ENCODE results near the gene SF3B2. TPM values are rescaled to one million over a fixed set of nuclear protein-coding genes. Genes with fewer than 3 reads are reported as not detected.
A peak's percentile ranks its signal among the peaks of the same experiment; 100 is the strongest.
"Not testable (repeated sequence)": the region's sequence is repeated elsewhere in the genome, so short reads cannot be mapped to it uniquely, and the experiment has no call there.

Gene SF3B2
- total and polyA plus RNA-seq, 8 donors: 122 to 233 (median 211) TPM

DNA sequence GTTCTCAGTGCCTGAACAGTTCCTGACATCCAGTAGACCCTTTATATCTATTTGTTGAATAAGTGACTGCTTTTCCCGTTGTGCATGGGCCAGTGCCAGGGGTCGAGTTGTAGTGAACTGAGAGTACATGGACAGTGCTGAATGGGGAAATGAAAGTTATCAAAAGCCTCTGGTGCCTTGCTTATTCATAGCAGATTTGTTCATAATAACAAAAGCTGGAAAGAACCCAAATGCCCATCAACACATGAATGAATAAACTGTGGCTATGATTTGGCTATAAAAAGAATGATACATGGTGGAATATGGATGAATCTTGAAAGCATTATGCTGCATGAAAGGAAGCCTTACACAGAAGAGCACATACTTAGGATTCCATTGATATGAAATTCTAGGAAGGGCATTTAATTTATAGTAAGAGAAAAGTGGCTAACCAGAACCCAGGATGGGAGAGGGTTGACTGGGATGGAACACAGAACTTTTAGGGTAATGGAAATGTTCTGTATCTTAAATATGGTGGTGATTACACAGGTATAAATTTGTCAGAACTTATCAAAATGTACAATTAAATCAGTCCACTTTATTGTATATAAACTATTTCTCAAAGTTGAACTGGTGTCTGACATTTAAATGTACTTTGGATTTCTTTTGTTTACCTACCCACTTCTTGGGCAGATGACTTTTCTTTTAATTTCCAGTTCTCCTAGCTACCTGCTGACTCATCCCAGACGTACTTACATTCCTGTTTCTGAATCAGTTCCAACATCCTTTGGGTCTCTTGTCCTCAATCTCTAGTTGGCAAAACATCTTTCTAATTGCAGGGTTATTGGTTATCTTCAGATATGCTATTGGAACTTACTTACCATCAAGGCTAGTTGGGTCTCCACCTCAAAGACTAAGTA, 60.7 kb downstream of the SF3B2 start:
- Histone ChIP-seq H3K27me3 (no peaks in the 10 kb centered on the region), H3K4me3 (no peak overlapping the region), H3K36me3 (no peaks in the 10 kb centered on the region), H3K27ac (peak overlapping the region; percentile 27 to 38), H3K4me1 (peaks cover 19 to 57% of the 10 kb centered on the region in 2 donors), H3K9me3 (no peaks in the 10 kb centered on the region)
- intact Hi-C loops (cut with DNase I): no loop called here
- TF ChIP-seq, protein P1, sequence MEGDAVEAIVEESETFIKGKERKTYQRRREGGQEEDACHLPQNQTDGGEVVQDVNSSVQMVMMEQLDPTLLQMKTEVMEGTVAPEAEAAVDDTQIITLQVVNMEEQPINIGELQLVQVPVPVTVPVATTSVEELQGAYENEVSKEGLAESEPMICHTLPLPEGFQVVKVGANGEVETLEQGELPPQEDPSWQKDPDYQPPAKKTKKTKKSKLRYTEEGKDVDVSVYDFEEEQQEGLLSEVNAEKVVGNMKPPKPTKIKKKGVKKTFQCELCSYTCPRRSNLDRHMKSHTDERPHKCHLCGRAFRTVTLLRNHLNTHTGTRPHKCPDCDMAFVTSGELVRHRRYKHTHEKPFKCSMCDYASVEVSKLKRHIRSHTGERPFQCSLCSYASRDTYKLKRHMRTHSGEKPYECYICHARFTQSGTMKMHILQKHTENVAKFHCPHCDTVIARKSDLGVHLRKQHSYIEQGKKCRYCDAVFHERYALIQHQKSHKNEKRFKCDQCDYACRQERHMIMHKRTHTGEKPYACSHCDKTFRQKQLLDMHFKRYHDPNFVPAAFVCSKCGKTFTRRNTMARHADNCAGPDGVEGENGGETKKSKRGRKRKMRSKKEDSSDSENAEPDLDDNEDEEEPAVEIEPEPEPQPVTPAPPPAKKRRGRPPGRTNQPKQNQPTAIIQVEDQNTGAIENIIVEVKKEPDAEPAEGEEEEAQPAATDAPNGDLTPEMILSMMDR (IDR thresholded peaks at IDR 0.05): no peak
- ATAC-seq: peak; percentile 64
- DNase-seq: no peak

DNA sequence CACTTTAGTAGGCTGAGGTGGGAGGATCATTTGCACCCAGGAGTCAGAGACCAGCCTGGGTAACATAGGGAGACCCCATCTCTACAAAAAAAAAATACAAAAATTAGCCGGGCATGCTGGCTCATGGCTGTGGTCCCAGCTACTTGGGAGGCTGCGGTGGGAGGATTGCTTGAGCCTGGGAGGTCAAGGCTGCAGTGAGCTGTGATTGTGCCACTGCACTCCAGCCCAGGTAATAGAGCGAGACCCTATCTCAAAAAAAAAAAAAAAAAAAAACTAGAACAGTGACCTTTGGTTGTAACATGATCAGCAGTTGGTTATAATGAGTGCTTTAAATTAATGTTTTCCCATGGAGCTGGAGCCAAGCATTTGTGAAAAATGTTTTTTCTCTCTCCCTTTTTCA, 62.8 kb downstream of the SF3B2 start:
- H3K27me3 ChIP-seq; H3K9me3 ChIP-seq; ATAC-seq; H3K36me3 ChIP-seq; DNase-seq; H3K4me3 ChIP-seq; intact Hi-C loops (cut with DNase I): not testable (repeated sequence)
- H3K27ac ChIP-seq: peak overlapping the region in 1 of 2 donors; percentile 33
- H3K4me1 ChIP-seq: peaks cover 32 to 76% of the 10 kb centered on the region in 2 donors

DNA sequence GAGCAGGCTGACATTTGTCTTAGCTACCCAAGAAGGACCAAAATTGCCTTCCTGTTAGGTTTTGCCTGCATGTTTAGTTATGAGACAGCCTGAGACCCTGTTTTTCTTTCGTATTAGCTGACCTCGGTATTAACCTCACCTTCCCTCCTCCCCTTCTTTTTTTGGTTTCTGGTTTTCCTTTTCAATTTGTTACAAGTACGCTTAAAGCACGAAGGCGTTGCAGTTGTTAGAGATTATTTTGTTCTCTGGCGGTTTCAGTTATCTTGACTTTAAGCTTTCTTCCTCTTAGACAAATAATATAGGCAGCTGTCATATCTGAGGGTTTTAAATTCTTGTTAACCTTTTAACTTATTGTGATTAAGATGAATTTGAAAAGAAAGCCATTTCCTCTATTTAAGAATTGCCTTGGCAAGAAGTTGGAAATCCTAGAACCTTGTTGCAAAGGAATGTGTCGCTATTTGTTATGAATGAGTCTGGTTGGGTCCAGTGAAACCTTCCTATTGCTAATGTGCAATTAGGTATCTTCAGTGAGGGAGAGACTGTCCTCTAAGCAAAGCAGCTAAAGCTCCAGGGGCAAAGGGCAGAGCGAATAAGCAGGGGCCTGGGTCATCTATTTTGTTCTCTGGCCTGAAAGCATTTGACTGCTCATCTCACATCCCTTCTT, 63.6 kb downstream of the SF3B2 start:
- intact Hi-C loops (cut with DNase I): no loop called here
- H3K9me3 ChIP-seq: no peaks in the 10 kb centered on the region
- H3K4me3 ChIP-seq: no peak overlapping the region
- no peaks in the 10 kb centered on the region for H3K27me3 ChIP-seq
- H3K27ac ChIP-seq: peak overlapping the region; percentile 33 to 46
- no peaks in the 10 kb centered on the region for H3K36me3 ChIP-seq
- ATAC-seq (peak; percentile 16), DNase-seq (no peak)
- H3K4me1 ChIP-seq: peaks cover 33 to 76% of the 10 kb centered on the region in 2 donors
- TF ChIP-seq, protein P1 (IDR thresholded peaks at IDR 0.05): no peak

DNA sequence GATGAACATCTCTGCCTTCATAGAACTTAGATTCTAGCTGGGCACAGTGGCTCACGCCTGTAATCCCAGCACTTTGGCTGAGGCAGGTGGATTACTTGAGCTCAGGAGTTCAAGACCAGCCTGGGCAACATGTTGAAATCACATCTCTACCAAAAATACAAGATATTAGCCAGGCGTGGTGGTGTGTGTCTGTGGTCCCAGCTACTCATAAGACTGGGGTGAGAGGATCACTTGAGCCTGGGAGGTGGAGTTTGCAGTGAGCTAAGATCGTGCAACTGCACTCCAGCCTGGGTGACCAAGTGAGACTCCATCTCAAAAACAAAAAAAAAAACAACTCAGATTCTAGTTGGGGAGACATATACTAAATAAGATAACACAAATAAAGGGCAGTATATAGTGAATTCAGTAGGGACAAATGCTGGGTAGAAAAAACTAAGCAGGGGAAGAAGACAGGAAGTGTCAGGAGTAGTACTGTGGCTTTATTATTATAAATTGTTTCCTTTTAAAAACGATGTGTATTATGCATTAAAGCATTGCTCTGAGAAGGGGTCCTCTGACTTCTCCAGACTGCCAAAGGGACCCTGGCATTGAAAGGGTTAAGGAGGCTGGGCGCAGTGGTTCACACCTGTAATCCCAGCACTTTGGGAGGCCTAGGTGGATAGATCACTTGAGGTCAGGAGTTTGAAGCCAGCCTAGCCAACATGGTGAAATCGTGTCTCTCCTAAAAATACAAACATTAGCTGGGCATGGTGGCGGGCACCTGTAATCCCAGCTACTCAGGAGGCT, 64.6 kb downstream of the SF3B2 start:
- DNase-seq (no peak), ATAC-seq (no peak)
- Histone ChIP-seq H3K4me1 (peaks cover 33 to 72% of the 10 kb centered on the region in 2 donors), H3K27me3 (no peaks in the 10 kb centered on the region), H3K27ac (peak overlapping the region in 1 of 2 donors; percentile 46), H3K9me3 (no peaks in the 10 kb centered on the region), H3K36me3 (no peaks in the 10 kb centered on the region), H3K4me3 (no peak overlapping the region)
- TF ChIP-seq, protein P1 (IDR thresholded peaks at IDR 0.05): no peak
- intact Hi-C loops (cut with DNase I): no loop called here

DNA sequence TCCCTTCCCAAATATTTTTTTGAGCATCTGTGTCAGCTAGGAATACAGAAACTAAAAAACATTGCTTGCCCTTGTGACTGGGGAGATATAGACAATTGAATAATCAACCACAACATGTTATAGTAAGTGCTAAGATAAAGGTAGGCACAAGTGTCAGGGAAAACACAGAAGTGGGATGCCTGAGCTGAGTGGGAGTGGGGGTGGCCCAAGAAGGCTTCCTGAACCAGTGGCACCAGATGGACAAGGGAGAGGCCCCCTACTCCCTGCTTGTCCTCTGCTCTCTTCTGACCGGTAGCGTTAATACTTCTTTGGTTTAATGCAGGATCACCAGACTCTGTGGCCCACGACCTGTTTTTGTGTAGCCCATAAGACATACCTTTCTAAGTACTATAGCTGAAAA, 66.7 kb downstream of the SF3B2 start:
- ATAC-seq (no peak), DNase-seq (no peak)
- Histone ChIP-seq H3K36me3 (no peaks in the 10 kb centered on the region), H3K27me3 (no peaks in the 10 kb centered on the region), H3K4me1 (peaks cover 14 to 51% of the 10 kb centered on the region in 2 donors), H3K27ac (peak overlapping the region in 1 of 2 donors; percentile 13), H3K4me3 (no peak overlapping the region), H3K9me3 (no peaks in the 10 kb centered on the region)
- TF ChIP-seq, protein P1 (IDR thresholded peaks at IDR 0.05): no peak
- intact Hi-C loops (cut with DNase I): no loop called here

Other genes starting within 250 kb of the SF3B2 start
- gene SNX32, start 218.4 kb upstream of the SF3B2 start, total RNA-seq: 1 to 10 TPM in 1 of 2 donors, under 1 TPM in 1; 0.24 to 1.9 TPM
- 1 to 10 TPM; 2.5 to 4.4 (median 3.1) TPM for gene SNX32, start 218.4 kb upstream of the SF3B2 start, polyA plus RNA-seq (ENCODE audit: insufficient read length in 6 of 6)
- gene CFL1, start 194.2 kb upstream of the SF3B2 start, total RNA-seq: 1,000 to 10,000 TPM in 1 of 2 donors, 100 to 1,000 TPM in 1; 790 to 1,162 TPM
- gene CFL1, start 194.2 kb upstream of the SF3B2 start, polyA plus RNA-seq (ENCODE audit: insufficient read length in 6 of 6): 100 to 1,000 TPM; 599 to 799 (median 752) TPM
- gene MUS81, start 191.9 kb upstream of the SF3B2 start, total RNA-seq: 10 to 100 TPM; 43.4 to 50.7 TPM
- 10 to 100 TPM; 44.7 to 55.0 (median 52.0) TPM for gene MUS81, start 191.9 kb upstream of the SF3B2 start, polyA plus RNA-seq (ENCODE audit: insufficient read length in 6 of 6)
- gene EFEMP2, start 179.6 kb upstream of the SF3B2 start, total RNA-seq: 100 to 1,000 TPM in 1 of 2 donors, 10 to 100 TPM in 1; 67.6 to 113 TPM
- 100 to 1,000 TPM; 111 to 169 (median 152) TPM for gene EFEMP2, start 179.6 kb upstream of the SF3B2 start, polyA plus RNA-seq (ENCODE audit: insufficient read length in 6 of 6)
- 1 to 10 TPM; 5.8 to 9.1 TPM for gene CTSW, start 172.5 kb upstream of the SF3B2 start, total RNA-seq
- gene CTSW, start 172.5 kb upstream of the SF3B2 start, polyA plus RNA-seq (ENCODE audit: insufficient read length in 6 of 6): 1 to 10 TPM; 2.7 to 7.2 (median 5.7) TPM
- gene FIBP, start 163.9 kb upstream of the SF3B2 start, total RNA-seq: 10 to 100 TPM; 56.5 to 69.6 TPM
- 10 to 100 TPM; 72.3 to 83.0 (median 77.7) TPM for gene FIBP, start 163.9 kb upstream of the SF3B2 start, polyA plus RNA-seq (ENCODE audit: insufficient read length in 6 of 6)
- 10 to 100 TPM; 23.3 to 32.0 TPM for gene CCDC85B, start 161.7 kb upstream of the SF3B2 start, total RNA-seq
- 10 to 100 TPM; 10.0 to 23.8 (median 15.1) TPM for gene CCDC85B, start 161.7 kb upstream of the SF3B2 start, polyA plus RNA-seq (ENCODE audit: insufficient read length in 6 of 6)
- gene FOSL1, start 152.0 kb upstream of the SF3B2 start, total RNA-seq: 10 to 100 TPM in 1 of 2 donors, 1 to 10 TPM in 1; 3.4 to 16.3 TPM
- under 1 TPM in 4 of 6 donors, not detected in 2; 0.17 to 0.22 (median 0.21) TPM for gene FOSL1, start 152.0 kb upstream of the SF3B2 start, polyA plus RNA-seq (ENCODE audit: insufficient read length in 6 of 6)
- 10 to 100 TPM; 29.6 to 35.0 TPM for gene C11orf68, start 133.3 kb upstream of the SF3B2 start, total RNA-seq
- gene C11orf68, start 133.3 kb upstream of the SF3B2 start, polyA plus RNA-seq (ENCODE audit: insufficient read length in 6 of 6): 10 to 100 TPM; 31.1 to 36.9 (median 34.4) TPM
- 10 to 100 TPM; 61.0 to 64.5 TPM for gene DRAP1, start 132.9 kb upstream of the SF3B2 start, total RNA-seq
- gene DRAP1, start 132.9 kb upstream of the SF3B2 start, polyA plus RNA-seq (ENCODE audit: insufficient read length in 6 of 6): 100 to 1,000 TPM in 1 of 6 donors, 10 to 100 TPM in 5; 69.2 to 112 (median 91.8) TPM
- gene TSGA10IP, start 106.9 kb upstream of the SF3B2 start, total RNA-seq: not detected
- 1 to 10 TPM in 1 of 6 donors, under 1 TPM in 4, not detected in 1; 0.26 to 1.0 (median 0.79) TPM for gene TSGA10IP, start 106.9 kb upstream of the SF3B2 start, polyA plus RNA-seq (ENCODE audit: insufficient read length in 6 of 6)
- gene SART1, start 90.6 kb upstream of the SF3B2 start, total RNA-seq: 10 to 100 TPM; 34.1 to 50.8 TPM
- gene SART1, start 90.6 kb upstream of the SF3B2 start, polyA plus RNA-seq (ENCODE audit: insufficient read length in 6 of 6): 10 to 100 TPM; 40.0 to 55.4 (median 46.3) TPM
- gene EIF1AD, start 50.2 kb upstream of the SF3B2 start, total RNA-seq: 10 to 100 TPM; 28.4 to 30.5 TPM
- gene EIF1AD, start 50.2 kb upstream of the SF3B2 start, polyA plus RNA-seq (ENCODE audit: insufficient read length in 6 of 6): 10 to 100 TPM; 23.6 to 30.5 (median 27.4) TPM
- 100 to 1,000 TPM; 161 to 183 TPM for gene BANF1, start 49.9 kb upstream of the SF3B2 start, total RNA-seq
- 100 to 1,000 TPM; 211 to 248 (median 228) TPM for gene BANF1, start 49.9 kb upstream of the SF3B2 start, polyA plus RNA-seq (ENCODE audit: insufficient read length in 6 of 6)
- 10 to 100 TPM; 20.3 to 46.5 TPM for gene CST6, start 40.4 kb upstream of the SF3B2 start, total RNA-seq
- gene CST6, start 40.4 kb upstream of the SF3B2 start, polyA plus RNA-seq (ENCODE audit: insufficient read length in 6 of 6): 1 to 10 TPM in 1 of 6 donors, under 1 TPM in 5; 0.18 to 1.3 (median 0.46) TPM
- gene CATSPER1, start 25.9 kb upstream of the SF3B2 start, total RNA-seq: 1 to 10 TPM; 1.2 to 2.6 TPM
- under 1 TPM in 1 of 6 donors, not detected in 5; 0.24 TPM for gene CATSPER1, start 25.9 kb upstream of the SF3B2 start, polyA plus RNA-seq (ENCODE audit: insufficient read length in 6 of 6)
- gene GAL3ST3, start 3.2 kb upstream of the SF3B2 start, total RNA-seq: not detected
- gene GAL3ST3, start 3.2 kb upstream of the SF3B2 start, polyA plus RNA-seq (ENCODE audit: insufficient read length in 6 of 6): under 1 TPM in 5 of 6 donors, not detected in 1; 0.09 to 0.63 (median 0.20) TPM
- gene PACS1, start 17.9 kb downstream of the SF3B2 start, total RNA-seq: 10 to 100 TPM; 53.7 to 54.7 TPM
- gene PACS1, start 17.9 kb downstream of the SF3B2 start, polyA plus RNA-seq (ENCODE audit: insufficient read length in 6 of 6): 10 to 100 TPM; 50.7 to 57.5 (median 55.6) TPM
- gene KLC2, start 205.3 kb downstream of the SF3B2 start, total RNA-seq: 10 to 100 TPM; 32.8 to 34.3 TPM
- 10 to 100 TPM; 17.0 to 24.9 (median 19.8) TPM for gene KLC2, start 205.3 kb downstream of the SF3B2 start, polyA plus RNA-seq (ENCODE audit: insufficient read length in 6 of 6)
- 100 to 1,000 TPM; 141 to 154 TPM for gene RAB1B, start 216.3 kb downstream of the SF3B2 start, total RNA-seq
- 100 to 1,000 TPM; 114 to 136 (median 128) TPM for gene RAB1B, start 216.3 kb downstream of the SF3B2 start, polyA plus RNA-seq (ENCODE audit: insufficient read length in 6 of 6)
- 1 to 10 TPM in 1 of 2 donors, under 1 TPM in 1; 0.81 to 1.4 TPM for gene CNIH2, start 225.8 kb downstream of the SF3B2 start, total RNA-seq
- 1 to 10 TPM; 2.8 to 5.2 (median 3.9) TPM for gene CNIH2, start 225.8 kb downstream of the SF3B2 start, polyA plus RNA-seq (ENCODE audit: insufficient read length in 6 of 6)
- gene YIF1A, start 236.8 kb downstream of the SF3B2 start, total RNA-seq: 100 to 1,000 TPM in 1 of 2 donors, 10 to 100 TPM in 1; 97.1 to 118 TPM
- gene YIF1A, start 236.8 kb downstream of the SF3B2 start, polyA plus RNA-seq (ENCODE audit: insufficient read length in 6 of 6): 10 to 100 TPM; 32.9 to 57.5 (median 43.6) TPM
- gene TMEM151A, start 239.5 kb downstream of the SF3B2 start, total RNA-seq: under 1 TPM in 1 of 2 donors, not detected in 1; 0.21 TPM
- under 1 TPM; 0.17 to 0.47 (median 0.28) TPM for gene TMEM151A, start 239.5 kb downstream of the SF3B2 start, polyA plus RNA-seq (ENCODE audit: insufficient read length in 6 of 6)

All from left lung (tissue), 10 donors.